GM19324 (cell line): ENCODE measurements around the gene SHLD3.
A peak's percentile ranks its signal among the peaks of the same experiment; 100 is the strongest.
"Not testable (repeated sequence)": the region's sequence is repeated elsewhere in the genome, so short reads cannot be mapped to it uniquely, and the experiment has no call there.

Source experiments
- ATAC-seq: cut with Tn5 transposase; IDR thresholded peaks from one replicate; pipeline ENCODE4 v1.9.1; 2021; ENCODE audit warnings: mild to moderate bottlenecking, moderate library complexity; ENCODE audit not compliant: unreplicated experiment, low FRiP score

Gene SHLD3, protein sequence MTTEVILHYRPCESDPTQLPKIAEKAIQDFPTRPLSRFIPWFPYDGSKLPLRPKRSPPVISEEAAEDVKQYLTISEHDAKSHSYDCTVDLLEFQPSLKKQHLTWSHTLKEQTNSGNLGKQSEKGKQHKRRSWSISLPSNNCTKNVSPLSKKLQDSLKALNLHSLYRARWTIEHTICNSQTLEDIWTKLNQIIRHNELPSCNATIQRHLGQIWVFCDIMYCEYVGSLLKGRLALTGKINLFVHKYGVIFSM

DNA sequence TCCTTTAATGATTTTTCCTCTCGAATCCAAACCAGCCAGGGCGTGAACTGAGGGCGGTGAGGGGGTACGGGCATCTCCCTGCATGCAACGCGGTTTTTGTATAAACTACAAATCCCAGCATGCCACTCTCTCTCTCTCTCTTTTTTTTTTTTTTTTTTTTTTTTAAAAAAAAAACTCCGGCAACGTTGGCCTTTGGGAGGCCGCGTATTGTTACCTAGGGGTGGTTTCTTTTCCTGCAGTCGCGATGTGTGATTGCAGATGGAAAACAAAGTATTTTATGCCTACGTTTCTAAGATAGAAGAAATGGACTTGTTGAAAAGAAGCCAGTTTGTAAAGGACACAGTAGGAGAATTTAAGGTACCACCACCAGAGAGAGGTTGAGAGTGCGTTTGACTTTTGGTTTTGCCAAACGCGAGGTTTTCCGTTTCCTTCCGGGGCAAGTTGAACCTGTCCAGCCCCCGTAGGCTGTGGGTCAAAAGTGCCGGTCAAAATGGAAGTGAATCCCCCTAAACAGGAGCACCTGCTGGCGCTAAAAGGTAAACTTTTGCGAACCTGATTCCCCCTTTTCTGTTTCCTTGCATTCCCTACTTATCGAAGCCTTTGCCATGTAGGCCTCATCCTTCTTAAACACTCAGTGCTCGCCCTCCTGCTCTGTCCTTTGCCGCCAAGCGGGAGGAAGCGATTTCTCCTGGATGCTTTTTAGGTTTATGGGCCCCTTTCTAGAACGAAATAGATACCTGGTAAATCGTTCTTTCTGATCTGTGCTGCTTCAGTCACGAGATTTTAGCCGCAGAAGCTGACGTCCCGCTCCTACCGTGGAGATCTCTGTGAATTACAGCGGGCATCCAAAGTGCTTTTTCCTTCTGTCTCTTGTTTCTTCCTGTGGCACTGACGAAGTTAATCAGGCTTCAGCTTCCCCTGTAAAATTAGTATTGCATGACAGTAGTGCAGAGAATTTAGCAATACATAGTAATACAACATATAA lies at the start of gene SHLD3, which contains the start of gene TRAPPC13:
SHLD3 (plus strand) TSS at position 457 of the 985 bp plus-strand sequence. CDS start 4,561 bp downstream, outside the sequence.
TRAPPC13 (plus strand) TSS at position 457 of the 985 bp plus-strand sequence; CDS start at position 491, 34 bp downstream.
- peak; percentile 78 for ATAC-seq

DNA sequence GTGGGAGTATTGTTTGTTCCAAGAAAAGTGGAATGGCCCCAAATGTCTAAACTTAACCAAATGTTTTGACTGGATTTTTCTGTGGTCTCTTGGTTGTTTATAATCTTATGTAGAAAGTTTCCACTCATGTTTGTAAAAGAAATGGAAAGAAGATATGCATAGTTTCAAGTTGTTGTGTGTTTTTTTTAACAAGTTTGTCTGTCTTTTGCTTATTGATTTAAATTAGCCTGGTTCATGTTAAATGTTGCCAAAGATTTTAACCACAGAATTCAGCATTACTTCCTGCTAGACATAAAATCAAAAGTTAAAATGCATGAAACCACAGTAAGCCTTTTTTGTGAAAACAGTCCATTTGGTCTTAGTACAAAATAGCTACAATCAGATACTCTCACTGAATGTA lies 47.7 kb upstream of the SHLD3 start:
- ATAC-seq: no peak

DNA sequence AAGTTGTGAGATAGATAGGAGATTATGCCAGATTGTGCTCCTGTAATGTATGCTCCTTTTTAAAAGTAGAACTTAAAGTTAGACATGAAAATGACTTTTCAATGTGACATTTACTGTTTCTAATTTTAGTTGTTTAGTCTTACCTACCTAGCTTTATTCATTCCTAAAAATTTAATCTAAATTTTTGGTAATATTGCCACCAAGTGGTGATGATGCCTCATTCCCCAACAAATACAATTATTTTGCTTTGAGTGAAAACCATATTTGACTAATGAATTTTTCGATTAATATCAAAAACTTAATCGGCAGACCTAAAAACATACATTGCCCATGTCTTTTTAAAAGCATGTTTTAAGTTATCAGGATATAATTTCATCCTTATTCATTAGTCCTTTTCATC lies 36.1 kb upstream of the SHLD3 start:
- ATAC-seq: no peak

DNA sequence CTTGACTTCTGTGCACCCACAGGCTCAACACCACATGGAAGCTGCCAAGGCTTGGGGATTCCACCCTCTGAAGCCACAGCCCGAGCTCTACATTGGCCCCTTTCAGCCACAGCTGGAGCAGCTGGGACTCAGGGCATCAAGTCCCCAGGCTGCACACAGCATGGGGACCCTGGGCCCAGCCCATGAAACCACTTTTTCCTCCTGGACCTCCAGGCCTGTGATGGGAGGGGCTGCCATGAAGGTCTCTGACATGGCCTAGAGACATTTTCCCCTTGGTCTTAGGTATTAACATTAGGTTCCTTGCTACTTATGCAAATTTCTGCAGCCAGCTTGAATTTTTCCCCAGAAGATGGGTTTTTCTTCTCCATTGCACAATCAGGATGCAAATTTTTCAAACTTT lies 23.1 kb upstream of the SHLD3 start:
- not testable (repeated sequence) for ATAC-seq

DNA sequence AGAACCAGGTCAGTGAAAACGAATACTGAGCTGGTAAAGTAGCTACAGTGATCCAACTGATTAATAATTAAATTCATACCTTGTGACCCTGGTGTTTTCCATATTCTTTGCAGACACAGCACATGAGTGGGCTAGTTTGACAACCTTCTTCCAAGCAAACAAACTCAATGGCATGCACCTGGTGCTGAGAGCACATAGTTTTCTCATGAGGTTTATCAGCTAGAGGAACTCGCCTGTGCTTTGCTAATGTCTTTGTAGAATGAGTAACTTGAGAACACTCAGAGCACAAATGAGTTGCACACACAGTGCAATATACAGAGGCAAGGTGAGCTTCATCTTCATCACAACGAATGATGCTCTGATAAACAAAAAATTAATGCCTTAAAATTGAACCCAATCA lies 13.3 kb upstream of the SHLD3 start:
- ATAC-seq: no peak

DNA sequence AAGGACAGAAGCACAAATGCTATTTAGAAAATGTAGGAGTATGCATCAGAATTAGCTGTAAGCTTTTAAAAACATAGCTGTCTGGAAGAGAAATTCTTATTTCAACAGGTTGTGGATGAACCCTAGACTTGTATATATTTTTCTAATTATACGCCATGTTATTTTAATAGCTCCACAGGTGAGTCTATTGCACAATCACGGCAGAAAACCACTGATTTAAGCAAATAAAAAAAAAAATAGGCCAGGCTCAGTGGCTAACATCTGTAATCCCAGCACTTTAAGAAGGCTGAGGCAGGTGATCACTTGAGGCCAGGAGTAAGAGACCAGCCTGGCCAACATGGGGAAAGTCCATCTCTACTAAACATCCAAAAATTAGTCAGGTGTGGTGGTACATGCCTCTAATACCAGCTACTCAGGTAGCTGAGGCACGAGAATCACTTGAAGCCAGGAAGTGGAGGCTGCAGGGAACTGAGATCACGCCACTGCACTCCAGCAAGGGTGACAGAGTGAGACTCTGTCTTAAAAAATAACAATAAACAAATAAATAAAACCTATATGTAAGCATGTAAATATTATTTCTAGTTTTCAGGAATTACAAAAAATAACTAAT lies 12.4 kb upstream of the SHLD3 start:
- ATAC-seq: no peak

DNA sequence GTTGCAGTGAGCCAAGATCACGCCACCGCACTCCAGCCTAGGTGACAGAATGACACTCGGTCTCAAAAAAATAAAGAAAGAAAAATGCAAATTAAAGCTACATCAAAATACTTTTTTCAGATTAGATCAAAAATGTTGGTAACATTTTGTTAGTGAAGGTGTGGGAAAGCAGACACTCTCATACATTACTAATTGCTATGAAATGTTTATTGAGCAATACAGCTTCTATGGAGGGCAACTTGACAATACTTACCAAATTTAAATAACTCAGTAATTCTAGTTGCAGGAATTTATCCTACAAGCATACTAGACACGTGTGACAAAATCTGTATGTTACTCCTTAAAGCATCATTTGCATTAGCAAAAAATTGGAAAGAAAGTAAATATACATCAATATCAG lies 4.8 kb upstream of the SHLD3 start:
- ATAC-seq: no peak

DNA sequence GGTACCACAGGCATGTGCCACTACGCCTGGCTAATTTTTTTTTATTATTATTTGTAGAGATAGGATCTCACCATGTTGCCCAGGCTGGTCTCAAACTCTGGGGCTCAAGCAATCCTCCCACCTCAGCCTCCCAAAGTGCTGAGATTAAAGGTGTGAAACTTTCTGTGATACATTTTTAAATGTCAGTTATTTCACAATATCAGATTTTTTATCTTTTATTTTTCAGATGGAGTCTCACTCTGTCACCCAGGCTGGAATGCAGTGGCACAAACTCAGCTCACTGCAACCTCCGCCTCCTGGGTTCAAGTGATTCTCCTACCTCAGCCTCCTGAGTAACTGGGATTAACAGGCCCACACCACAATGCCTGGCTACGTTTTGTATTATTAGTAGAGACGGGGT lies 2.9 kb upstream of the SHLD3 start:
- not testable (repeated sequence) for ATAC-seq

DNA sequence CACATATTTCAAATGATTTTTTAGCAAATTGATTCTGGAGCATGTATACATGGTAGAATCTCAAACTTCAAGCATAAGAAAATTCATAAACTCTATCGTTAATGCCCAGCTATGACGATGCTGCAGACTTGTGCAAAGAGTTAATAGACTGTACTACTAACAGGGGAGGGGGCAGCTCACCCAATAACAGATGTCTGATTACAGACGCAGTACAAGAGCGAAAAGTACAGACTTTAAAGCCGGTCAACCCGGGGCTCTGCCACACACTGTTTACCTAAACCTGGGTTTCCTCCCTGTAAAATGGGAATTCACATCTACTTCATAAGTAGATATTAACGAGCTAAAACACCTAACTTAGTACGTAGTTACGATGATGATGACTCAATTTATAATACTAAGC lies 1.3 kb upstream of the SHLD3 start:
- ATAC-seq: no peak

DNA sequence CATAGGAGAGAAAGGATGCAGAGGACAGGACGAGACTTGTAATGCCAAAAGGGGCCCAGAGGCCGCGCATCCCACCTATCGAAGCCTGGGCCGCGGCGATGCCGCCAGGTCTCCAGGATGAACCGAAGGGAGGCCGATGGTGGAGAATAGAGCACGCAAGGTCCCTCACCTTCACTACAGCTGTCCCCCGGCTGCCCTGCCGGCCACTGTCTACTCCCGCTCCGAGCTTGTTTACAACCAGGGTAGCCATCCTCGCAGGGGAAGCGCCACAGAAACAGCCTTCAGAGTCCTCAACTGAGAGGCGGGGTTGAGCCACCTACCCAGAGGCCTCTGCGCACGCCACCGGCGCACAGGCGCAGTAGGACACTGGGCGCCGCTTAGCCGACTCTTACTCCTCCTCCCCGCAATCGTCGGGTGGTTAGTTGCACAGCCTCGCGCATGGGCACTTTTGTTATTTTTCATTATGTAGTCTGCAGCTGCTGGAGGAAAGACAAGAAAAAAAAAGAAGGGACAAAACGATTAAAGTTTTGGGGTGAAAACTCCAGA lies 729 bp upstream of the SHLD3 start, which contains the start of gene TRIM23:
TRIM23 (minus strand) TSS at position 309 of the 546 bp plus-strand sequence; CDS start at position 250, 59 bp downstream.
- peak; percentile 96 for ATAC-seq

DNA sequence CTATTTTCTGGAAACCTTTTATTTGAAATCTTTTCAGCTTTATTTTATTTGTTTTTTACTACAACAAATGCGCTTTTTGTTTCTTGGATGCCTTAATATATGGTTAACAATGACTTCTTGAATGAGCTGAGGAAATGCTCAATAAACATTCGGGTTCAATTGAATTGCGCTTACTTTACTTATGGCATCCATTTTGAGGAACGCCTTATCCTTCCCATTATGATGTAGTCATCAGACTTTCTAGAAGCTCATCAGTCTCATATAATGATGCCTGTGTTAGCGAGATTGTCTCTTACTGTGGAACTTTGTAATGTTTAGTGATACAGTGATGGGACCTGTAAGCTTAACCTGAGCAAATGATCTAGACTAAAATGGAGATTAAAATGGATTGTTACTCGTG lies 916 bp downstream of the SHLD3 start:
- ATAC-seq: no peak

DNA sequence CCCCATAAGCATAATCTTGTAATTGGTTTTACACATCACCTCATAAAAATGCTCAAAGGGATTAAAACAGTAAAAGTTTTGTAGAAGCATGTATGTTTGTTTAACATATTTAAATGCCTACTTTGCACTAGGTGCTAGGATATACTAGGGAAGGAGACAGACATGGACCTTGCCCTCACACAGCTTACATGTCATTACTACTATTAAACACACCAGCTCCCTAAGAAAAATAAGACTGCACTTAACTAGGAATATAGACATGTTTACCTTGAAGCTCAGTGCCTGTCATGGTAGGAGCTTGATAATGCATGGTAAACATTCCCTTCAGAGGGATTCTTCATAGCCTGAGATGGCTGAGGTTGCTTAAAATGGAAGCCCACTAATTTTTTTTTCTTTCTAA lies 6.2 kb downstream of the SHLD3 start:
- ATAC-seq: no peak

DNA sequence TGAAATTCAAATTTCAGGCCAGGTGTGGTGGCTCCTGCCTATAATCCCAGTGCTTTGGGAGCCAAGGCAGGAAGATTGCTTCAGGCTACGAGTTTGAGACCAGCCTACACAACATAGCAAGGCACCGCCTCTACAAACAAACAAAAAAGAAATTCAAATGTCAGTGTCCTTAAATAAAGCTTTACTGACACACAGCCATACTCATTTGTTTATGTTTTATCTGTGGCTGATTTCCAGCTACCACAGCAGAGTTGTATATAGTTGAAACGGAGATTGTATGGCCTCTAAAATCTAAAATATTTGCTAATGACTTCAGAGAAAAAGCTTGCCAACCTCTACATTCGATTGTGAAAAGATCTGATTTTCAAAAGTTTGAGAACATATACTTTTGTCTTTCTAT lies 15.4 kb downstream of the SHLD3 start:
- no peak for ATAC-seq

DNA sequence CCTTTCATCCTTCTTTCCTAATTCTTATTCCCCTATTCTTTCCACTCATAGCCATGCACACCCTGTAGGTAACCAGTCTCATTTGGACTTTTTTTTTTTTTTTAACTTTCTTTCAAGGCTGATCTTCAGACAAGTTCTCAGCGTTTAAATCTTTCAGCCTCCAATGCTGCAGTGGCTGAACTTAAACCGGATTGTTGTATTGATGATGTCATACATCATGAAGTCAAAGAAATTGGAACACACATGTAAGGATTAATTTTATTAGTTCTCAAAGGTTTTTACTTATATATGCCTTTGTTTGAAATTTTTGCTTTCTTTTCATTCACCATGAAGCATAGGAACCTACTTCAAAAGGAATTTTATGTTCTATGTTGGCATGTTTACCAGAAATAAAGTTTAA lies 22.1 kb downstream of the SHLD3 start:
- no peak for ATAC-seq

DNA sequence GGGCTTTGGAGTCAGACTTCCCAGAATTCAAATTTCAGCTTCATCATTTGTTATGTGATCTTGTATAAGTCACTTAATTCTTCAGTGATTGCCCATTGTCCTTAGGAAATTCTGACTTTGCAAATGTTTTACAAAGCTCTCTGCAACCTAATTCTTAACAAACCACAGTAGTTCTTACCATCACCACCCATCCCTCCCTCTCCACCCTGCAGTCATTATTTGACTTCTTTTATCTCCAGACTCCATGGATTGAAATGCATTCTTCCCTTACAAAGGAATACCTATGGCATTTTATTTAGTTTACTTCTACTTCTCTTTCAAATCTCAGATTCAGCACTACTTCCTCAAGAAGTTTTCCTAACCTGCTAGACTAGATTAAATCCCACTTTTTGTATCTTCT lies 23.1 kb downstream of the SHLD3 start:
- ATAC-seq: no peak

DNA sequence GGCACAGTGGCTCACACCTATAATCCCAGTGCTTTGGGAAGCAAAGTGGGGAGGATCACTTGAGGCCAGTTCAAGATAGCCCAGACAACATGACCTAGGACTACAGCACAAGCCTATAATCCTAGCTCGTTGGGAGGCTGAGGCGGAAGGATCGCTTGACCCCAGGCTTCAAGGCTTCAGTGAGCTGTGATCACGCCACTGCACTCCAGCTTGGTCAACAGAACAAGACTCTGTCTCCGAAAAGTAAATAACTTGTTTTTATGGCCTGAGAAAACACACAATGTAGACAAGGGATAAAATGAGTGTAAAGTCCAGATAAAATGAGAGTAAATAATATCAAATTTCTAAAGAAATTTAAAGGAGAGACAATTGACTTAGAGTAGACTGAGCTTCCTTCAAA lies 26.3 kb downstream of the SHLD3 start:
- no peak for ATAC-seq

DNA sequence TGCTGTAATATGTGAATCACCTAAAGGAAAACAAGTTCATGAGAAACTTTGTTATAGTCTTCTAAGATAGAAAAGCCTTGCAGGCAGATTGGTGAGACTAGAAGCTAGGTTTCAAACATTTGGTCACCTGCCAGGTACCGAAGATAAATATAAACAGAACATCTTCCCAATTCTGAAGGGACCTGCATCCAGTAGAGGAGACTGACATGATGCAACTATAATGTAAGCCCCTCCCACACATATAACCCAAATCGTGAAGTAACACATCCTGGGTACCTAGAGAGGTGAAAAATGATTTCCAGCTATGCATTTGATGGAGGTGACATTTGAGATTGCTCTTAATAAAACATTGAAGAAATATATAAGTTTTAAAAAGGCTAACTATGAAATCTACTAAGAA lies 29.9 kb downstream of the SHLD3 start:
- ATAC-seq: no peak

DNA sequence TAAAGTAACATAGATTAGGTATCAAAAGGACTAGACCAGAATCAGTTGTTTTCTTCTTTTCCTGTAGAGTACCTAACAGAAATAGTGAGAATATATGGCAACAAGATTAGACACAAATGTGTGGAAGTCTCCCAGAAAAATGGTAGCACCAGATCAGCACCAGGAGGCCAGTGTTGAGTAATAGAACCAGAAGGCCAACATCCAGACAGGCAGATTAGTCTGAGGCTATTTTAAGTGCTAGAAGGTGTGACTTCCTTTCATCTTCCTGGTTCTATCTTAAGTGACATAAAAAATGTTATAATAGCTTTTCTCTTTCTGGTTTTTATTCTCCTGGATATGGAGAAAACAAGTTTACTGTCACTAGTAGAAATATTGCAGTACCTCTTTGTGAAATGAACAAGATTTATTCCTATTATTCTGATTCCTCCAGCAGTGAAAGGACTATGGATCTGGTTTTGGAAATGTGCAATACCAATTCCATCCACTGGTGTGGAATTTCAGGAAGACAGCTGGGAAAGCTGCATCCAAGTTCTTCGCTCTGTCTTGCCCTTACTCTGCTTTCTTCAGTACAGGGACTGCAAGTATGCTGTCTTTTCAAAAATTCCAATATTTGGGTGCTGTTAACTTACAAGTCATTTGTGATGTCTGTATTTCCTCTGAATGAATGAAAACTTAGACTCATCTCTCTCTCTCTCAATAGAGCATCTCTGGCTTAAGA lies 39.1 kb downstream of the SHLD3 start:
- no peak for ATAC-seq

DNA sequence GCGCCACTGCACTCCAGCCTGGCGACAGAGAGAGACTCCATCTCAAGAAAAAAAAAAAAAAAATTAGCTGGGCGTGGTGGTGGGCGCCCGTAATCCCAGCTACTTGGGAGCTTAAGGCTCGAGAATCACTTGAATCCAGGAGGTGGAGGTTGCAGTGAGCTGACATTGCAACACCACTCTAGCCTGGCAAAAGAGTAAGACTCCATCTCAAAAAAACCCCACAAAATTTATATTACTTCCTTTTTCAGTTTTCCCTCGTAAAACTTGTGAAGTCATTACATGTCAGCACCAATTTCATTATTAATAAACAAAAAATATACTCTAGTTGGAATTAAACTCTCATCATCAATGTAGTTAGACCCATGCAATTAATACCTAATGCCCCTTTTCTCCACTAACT lies 43.9 kb downstream of the SHLD3 start:
- no peak for ATAC-seq

DNA sequence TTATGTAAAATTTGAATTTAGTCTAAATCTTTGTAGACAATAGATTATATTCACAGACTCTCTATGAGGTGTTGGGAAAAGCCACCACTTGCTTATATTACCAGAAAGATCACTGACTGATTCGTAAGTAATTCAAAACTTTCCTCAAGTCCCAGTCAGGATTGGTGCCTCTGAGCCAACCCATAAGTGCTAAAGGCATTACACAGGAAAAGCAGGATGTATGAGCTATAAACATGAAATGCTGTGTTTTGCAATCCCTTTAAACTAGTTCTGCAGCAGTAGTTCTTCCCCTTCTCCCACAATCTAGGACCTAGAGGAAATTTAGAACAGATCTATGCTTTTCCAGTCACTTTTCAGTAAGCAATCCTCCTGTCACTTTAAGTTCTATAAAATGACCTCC lies 48.0 kb downstream of the SHLD3 start:
- ATAC-seq: no peak
